NT2/D1 (cell line): ENCODE results near the gene ERC2.
"Not testable (repeated sequence)": the region's sequence is repeated elsewhere in the genome, so short reads cannot be mapped to it uniquely, and the experiment has no call there.

ENCODE experiments used
- DNase-seq: peaks from one replicate; pipeline ENCODE4 v3.0.0-alpha.2; 2011; ENCODE audit warnings: low read depth, low spot score
- H3K27me3 ChIP-seq: 2 replicates; pipeline ENCODE4 v1.6.0; 2011; ENCODE audit warnings: mild to moderate bottlenecking; ENCODE audit not compliant: insufficient read length, insufficient read depth
- H3K36me3 ChIP-seq: 2 replicates; pipeline ENCODE4 v1.6.1; 2011; ENCODE audit warnings: mild to moderate bottlenecking, low read length, mixed read lengths; ENCODE audit not compliant: insufficient read depth, insufficient read length
- H3K4me1 ChIP-seq: 2 replicates; pipeline ENCODE4 v1.5.1; 2011; ENCODE audit not compliant: insufficient read depth, insufficient read length
- H3K4me3 ChIP-seq: 2 replicates; pipeline ENCODE4 v1.5.1; 2011; ENCODE audit warnings: low read depth; ENCODE audit not compliant: insufficient read length
- H3K9ac ChIP-seq: 2 replicates; pipeline ENCODE4 v1.6.0; 2011; ENCODE audit warnings: low read depth; ENCODE audit not compliant: insufficient read length
- H3K9me3 ChIP-seq: 2 replicates; pipeline ENCODE4 v1.5.1; 2011; ENCODE audit warnings: mild to moderate bottlenecking, low read length; ENCODE audit not compliant: insufficient read depth
- SUZ12 ChIP-seq: IDR thresholded peaks from 2 replicates; pipeline ENCODE4 v1.6.1; 2011; ENCODE audit not compliant: insufficient read length, insufficient read depth; ENCODE audit errors: extremely low read depth
- YY1 ChIP-seq: IDR thresholded peaks from 2 replicates; pipeline ENCODE4 v1.6.1; 2011; ENCODE audit not compliant: insufficient read length, insufficient read depth
- ZNF274 ChIP-seq: IDR thresholded peaks from 2 replicates; pipeline ENCODE4 v1.6.1; 2011; ENCODE audit warnings: mild to moderate bottlenecking, low read depth, low read length

The ERC2 gene

DNA sequence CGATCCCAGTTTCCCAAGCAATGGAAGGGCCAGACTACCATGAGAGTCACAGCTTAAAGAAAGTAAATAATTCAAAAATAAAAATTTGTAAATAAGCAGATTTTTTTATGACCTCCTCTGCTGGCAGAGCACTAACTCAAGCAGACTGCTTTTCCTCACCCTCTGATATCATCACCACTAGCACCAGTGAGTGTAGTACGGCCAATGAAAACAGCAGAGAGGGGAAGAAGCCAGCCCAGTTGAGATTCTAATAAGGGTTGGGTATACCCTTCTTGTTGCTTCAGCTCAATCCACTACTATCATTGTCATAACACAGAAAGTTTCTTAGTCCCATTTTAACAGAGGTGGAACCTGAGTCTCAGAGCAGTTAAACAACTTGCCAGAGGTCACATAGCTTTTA lies 193.1 kb downstream of the ERC2 start:
- no peak overlapping the region for H3K9ac ChIP-seq
- no peaks in the 10 kb centered on the region for H3K4me1 ChIP-seq
- TF ChIP-seq YY1 (no peak), SUZ12 (no peak), ZNF274 (no peak)
- no peak overlapping the region for H3K4me3 ChIP-seq
- no peak for DNase-seq
- H3K27me3 ChIP-seq = no peaks in the 10 kb centered on the region
- no peaks in the 10 kb centered on the region for H3K36me3 ChIP-seq
- H3K9me3 ChIP-seq = peaks cover 21% of the 10 kb centered on the region; the same call in 1 of the 2 replicates

DNA sequence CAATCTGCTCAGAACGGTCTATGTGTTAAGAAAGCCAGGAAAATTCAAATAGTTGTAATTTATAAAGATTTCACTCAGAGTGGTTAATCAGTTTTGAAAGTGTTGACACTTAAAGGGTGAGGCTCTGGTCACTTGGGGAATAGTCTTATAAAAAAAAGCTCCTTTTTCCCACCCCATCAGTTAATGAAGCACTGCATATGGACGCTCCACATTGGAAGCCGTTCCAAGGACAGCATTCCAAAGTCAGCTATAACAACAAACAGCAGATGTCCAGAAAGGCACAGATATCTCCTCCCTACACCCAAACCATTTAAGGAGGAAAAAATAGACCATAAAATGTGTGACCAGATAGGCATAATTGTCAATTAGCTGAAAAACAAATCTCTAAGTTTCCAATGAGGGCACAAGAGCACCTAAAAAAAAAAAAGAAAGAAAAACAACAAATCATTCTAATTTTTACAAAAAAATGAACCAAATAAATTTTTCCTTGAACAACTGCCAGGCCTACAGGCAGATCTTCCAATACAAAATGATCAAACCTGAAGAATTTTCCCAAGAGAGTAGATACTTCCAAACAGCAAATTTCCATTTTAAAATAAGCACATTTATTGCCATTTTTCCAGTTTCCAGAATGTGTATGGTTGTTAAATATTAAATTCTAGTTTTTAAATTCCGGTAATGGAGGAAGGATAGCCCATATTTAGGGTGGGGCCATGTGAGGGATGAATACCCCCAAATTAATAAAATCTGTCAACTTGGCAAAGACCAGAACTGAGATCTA lies 198.3 kb downstream of the ERC2 start:
- Histone ChIP-seq H3K4me3 (no peak overlapping the region), H3K27me3 (no peaks in the 10 kb centered on the region), H3K36me3 (no peaks in the 10 kb centered on the region), H3K9me3 (no peaks in the 10 kb centered on the region), H3K4me1 (no peaks in the 10 kb centered on the region), H3K9ac (no peak overlapping the region)
- DNase-seq = no peak
- no peak for TF ChIP-seq YY1
- no peak for TF ChIP-seq SUZ12
- TF ChIP-seq ZNF274 = no peak

DNA sequence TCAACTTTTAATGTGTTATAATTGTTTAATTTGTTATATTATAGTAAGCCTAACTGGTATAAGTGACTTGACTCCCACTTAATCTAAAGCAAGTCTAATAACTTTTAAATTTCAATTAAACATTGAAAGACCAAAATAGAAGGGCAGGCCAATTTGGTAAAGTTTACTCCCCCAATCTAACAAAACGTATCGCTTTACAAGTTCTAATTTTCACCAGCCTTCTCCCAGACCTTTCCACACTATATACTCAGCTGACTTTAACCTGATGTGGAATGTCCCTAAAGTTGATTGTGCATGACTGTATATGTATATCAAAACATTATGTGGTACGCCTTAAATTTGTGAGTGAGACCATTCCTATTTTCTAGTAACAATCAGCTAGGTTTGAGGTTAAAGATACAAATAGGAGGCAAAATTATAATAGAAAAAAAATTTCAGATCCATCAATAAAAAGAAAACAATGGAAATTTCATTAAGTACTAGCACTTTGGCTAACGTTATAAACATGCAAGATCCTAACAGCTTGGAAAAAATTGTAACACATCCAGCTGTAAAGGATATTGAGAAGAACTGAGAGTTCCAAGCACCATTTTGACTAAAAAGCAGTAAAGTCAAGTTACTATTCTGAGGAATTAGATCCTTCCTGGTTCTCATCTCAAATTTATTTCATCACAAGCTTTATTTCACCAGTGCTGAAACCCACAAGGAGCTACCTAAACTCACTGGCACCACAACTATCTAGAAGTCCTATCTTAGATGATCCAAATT lies 199.5 kb downstream of the ERC2 start:
- Histone ChIP-seq H3K27me3 (no peaks in the 10 kb centered on the region), H3K4me3 (no peak overlapping the region), H3K9me3 (no peaks in the 10 kb centered on the region), H3K4me1 (no peaks in the 10 kb centered on the region), H3K36me3 (no peaks in the 10 kb centered on the region), H3K9ac (no peak overlapping the region)
- DNase-seq = no peak
- no peak for TF ChIP-seq ZNF274

DNA sequence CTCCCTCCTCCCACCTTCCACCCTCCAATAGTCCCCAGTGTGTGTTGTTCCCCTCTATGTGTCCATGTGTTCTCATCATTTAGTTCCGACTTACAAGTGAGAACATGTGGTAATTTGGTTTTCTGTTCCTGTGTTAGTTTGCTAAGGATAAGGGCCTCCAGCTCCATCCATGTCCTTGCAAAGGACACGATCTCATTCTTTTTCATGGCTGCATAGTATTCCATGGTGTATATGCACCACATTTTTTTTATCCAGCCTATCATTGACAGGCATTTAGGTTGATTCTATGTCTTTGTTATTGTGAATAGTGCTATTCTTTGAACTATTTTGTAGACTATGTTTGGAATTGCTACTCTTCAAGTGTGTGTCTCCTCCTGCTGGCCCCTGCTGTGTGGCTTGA lies 206.4 kb downstream of the ERC2 start:
- not testable (repeated sequence) for H3K36me3 ChIP-seq, H3K9ac ChIP-seq, DNase-seq, H3K4me3 ChIP-seq, H3K27me3 ChIP-seq, H3K4me1 ChIP-seq, H3K9me3 ChIP-seq

DNA sequence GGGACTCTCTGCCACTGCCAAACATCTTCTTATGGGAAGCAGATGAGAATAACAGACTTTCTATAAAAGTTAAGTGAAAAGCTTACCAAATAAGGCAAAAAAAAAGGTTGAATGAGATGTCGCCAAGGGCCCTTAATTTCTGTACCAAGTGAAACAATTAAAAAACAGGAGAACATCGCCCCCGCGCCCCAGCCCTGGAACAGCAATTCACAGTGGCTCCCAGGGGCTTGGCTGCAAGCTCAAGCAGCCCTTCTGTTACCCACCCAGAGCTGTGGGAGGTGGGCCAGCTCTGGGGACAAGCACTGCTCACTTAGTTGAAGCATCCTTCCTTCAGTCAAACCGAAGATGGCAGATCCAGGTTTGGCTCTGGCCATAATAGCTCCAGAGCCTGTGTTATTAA lies 208.0 kb downstream of the ERC2 start:
- Histone ChIP-seq H3K9ac (no peak overlapping the region), H3K4me3 (no peak overlapping the region), H3K4me1 (no peaks in the 10 kb centered on the region), H3K36me3 (no peaks in the 10 kb centered on the region), H3K9me3 (0 out of 2 replicates have a peak, but pooled peaks cover 3% of the 10 kb centered on the region), H3K27me3 (no peaks in the 10 kb centered on the region)
- TF ChIP-seq ZNF274 = no peak
- TF ChIP-seq SUZ12 = no peak
- no peak for TF ChIP-seq YY1
- DNase-seq = no peak

DNA sequence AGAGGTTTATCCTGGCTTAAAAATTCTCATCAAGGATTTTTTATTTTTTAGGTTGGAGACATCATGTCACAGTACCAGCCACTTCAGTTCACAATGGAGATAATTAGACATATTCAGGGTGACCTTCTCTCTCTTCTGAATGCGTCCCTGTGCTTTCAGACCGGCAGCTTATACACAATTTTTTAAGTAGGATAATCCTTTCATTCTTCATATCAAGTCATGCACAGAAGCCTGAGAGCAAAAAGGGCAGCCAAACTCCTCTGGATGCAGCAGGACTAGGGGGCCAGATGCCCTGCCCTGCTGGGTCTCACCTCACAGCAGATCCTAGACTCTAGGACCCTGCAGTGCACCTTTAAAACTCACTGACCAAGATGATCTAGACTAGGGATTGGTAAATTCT lies 210.4 kb downstream of the ERC2 start:
- DNase-seq = no peak
- TF ChIP-seq SUZ12 (no peak), YY1 (no peak), ZNF274 (no peak)
- Histone ChIP-seq H3K36me3 (no peaks in the 10 kb centered on the region), H3K4me1 (no peaks in the 10 kb centered on the region), H3K9ac (no peak overlapping the region), H3K9me3 (0 out of 2 replicates have a peak, but pooled peaks cover 3% of the 10 kb centered on the region), H3K4me3 (no peak overlapping the region), H3K27me3 (no peaks in the 10 kb centered on the region)

DNA sequence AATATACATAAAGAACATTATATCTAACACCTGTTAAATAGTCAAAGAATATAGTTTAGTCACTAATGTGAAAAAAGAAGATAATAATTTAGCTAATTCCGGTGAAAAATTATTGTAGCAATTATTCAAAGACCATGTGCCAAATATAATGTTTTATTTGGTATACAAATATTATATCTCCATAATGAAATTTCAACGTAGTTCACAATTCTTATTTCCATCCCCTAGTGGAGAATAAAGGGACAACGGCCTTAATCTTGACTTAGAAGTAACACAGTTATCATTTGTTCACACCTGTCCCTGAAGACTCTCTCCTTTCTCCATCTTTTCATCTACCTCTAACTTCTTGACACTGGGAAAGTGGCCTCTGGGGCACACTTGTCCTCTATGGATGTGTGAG lies 213.4 kb downstream of the ERC2 start:
- no peak overlapping the region for H3K4me3 ChIP-seq
- DNase-seq = no peak
- H3K9ac ChIP-seq = no peak overlapping the region
- H3K36me3 ChIP-seq = no peaks in the 10 kb centered on the region
- no peaks in the 10 kb centered on the region for H3K27me3 ChIP-seq
- H3K9me3 ChIP-seq = no peaks in the 10 kb centered on the region
- no peak for TF ChIP-seq SUZ12
- no peak for TF ChIP-seq YY1
- TF ChIP-seq ZNF274 = no peak
- no peaks in the 10 kb centered on the region for H3K4me1 ChIP-seq
